CD4-positive, alpha-beta T cell (primary cell): Measurements from ENCODE around the gene TNP2. TPM values are rescaled to one million over a fixed set of nuclear protein-coding genes. Genes with fewer than 3 reads are reported as not detected.
A peak's percentile ranks its signal among the peaks of the same experiment; 100 is the strongest.

Experiments used
- ATAC-seq: fragments of 200-7000 bp; cut with Tn5 transposase; one replicate; pipeline ENCODE4 v1.10.0; 2022; ENCODE audit warnings: mild to moderate bottlenecking; ENCODE audit not compliant: poor library complexity
- CTCF ChIA-PET: fragments of 350-600 bp; sonication (Branson Sonifier 250); formaldehyde crosslinking; loops from one replicate; lab custom pipeline; 2021; ENCODE audit warnings: antibody characterized with exemption, inconsistent platforms; lab: Charles Lee
- POLR2A ChIA-PET: fragments of 350-600 bp; sonication (Branson Sonifier 250); formaldehyde crosslinking; loops from one replicate; lab custom pipeline; 2021; ENCODE audit warnings: antibody characterized with exemption, inconsistent platforms; lab: Charles Lee
- DNase-seq, 14 experiments: peaks; one replicate each; pipeline ENCODE4 v3.0.0-alpha.2; 2013 to 2020; ENCODE audit warnings: mixed read lengths in 2 of 14
- H3K27ac ChIP-seq, 2 donors: one replicate each; pipeline versions ENCODE4 v1.5.1 to v1.7.0; 2013; ENCODE audit warnings: low read length in 2 of 2, low read depth in 1 of 2, mild to moderate bottlenecking in 1 of 2
- H3K27me3 ChIP-seq, 2 experiments: 1 replicate in 1 of 2; 2 replicates in 1 of 2; pipeline versions ENCODE4 v1.6.1 to v1.7.0; 2013; ENCODE audit warnings: low read length in 2 of 2, control low read depth in 1 of 2, mild to moderate bottlenecking in 1 of 2, moderate library complexity in 1 of 2; ENCODE audit not compliant: insufficient read depth in 2 of 2, control insufficient read depth in 1 of 2
- H3K36me3 ChIP-seq: one replicate; pipeline ENCODE4 v1.6.1; 2013; ENCODE audit warnings: low read length, control low read depth; ENCODE audit not compliant: insufficient read depth
- H3K4me1 ChIP-seq: one replicate; pipeline ENCODE4 v1.6.1; 2013; ENCODE audit warnings: low read length, control low read depth; ENCODE audit not compliant: insufficient read depth
- H3K4me3 ChIP-seq: one replicate; pipeline ENCODE4 v1.5.1; 2013; ENCODE audit warnings: mild to moderate bottlenecking, low read length, moderate library complexity
- H3K9me3 ChIP-seq, 2 experiments: 1 replicate in 1 of 2; 2 replicates in 1 of 2; pipeline versions ENCODE4 v1.6.1 to v1.7.0; 2013; ENCODE audit warnings: low read length in 2 of 2, mild to moderate bottlenecking in 2 of 2, control low read depth in 1 of 2, moderate library complexity in 1 of 2; ENCODE audit not compliant: control insufficient read depth in 1 of 2, insufficient read depth in 1 of 2
- H3K27ac Mint-ChIP-seq: one replicate; pipeline ENCODE4 v1.8.0; 2020; ENCODE audit warnings: mixed read lengths
- H3K27me3 Mint-ChIP-seq: one replicate; pipeline ENCODE4 v1.8.0; 2021; ENCODE audit warnings: mixed read lengths
- H3K36me3 Mint-ChIP-seq: one replicate; pipeline ENCODE4 v1.8.0; 2021; ENCODE audit warnings: low read depth, mixed read lengths
- H3K4me1 Mint-ChIP-seq: one replicate; pipeline ENCODE4 v1.8.0; 2021; ENCODE audit warnings: low read depth, mixed read lengths
- H3K4me3 Mint-ChIP-seq: one replicate; pipeline ENCODE4 v1.8.0; 2020; ENCODE audit warnings: mild to moderate bottlenecking, mixed read lengths
- H3K9me3 Mint-ChIP-seq: one replicate; pipeline ENCODE4 v1.8.0; 2020; ENCODE audit warnings: mixed read lengths
- CTCF ChIP-seq: fragments of 200-600 bp; IDR thresholded peaks from one replicate; pipeline ENCODE4 v1.8.0; 2022; ENCODE audit warnings: antibody characterized with exemption, mild to moderate bottlenecking
- intact Hi-C, 2 experiments: fragments of 100-400 bp; cut with DNase I in 1 of 2; cut with micrococcal nuclease in 1 of 2; formaldehyde crosslinking; loops; one replicate each; pipeline versions ENCODE4 v1.15.1 to v1.9.0; 2023 to 2025; cut with DNase I, micrococcal nuclease
- total RNA-seq, 174 experiments: library from RNA in 2 of 174; stranded (reverse) in 2 of 174; gene quantifications; one replicate each; pipeline ENCODE4 v1.2.3 and lab custom pipeline; 2021 to 2026

Gene TNP2
- total RNA-seq, 2 experiments from 2014 or later, result not detected

DNA sequence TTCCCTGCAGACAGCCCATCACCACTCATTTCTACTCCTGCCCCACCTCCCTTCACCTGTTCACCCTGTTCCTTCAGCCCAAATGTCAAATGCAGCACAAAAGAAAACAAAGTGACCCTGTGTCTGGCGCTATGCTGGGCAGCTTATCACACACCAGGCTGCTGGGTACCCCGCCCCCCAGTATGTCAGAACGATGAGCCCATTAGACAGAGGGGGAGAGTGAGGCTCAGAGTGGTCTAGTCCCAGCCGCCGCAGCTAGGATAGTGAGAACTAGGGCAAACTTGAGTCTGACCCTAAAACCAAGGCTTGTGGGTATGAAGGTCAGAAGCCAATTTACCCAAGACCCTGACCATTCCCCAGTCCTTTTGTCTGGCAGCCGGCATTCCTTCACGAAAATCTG is 4.0 kb downstream of the TNP2 start:
- POLR2A ChIA-PET, result interaction anchor here (1.0 kb wide), 1 partner anchor 9 kb away, joined by 3 read pairs; the partner anchor contains the start of gene SOCS1

DNA sequence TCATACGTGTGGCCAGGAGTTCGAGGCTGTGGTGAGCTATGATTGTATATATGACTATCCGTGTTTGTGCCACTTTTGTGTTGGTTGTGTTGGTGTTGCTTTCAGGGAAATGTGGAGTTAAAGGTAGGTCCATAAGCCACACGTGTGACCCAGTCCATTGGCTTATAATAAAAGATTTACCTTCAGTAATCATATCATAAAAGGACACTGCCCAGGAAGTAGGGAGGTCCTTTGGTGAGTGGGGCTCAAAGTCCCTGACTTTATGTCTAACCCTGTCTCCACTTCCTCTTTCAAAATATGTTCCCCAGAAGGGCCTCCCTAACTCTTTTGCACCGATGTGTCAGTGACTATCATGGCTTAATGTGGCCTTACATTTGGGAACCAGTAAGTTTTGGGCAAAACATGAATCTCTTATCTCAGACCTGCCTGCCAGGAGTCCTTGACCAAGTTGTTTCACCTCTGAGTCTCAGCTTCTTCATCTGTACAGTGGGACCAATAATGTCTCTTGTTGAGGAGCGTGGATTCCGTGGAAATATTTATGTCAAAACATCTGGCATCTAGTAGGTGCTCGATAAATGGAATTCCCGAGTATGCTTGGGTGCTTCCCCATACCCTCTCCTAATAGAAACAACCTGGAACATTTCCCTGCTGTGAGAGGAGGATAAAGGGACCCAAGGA is 4.8 kb downstream of the TNP2 start:
- CTCF ChIA-PET, result interaction anchor here (1.1 kb wide), 1 partner anchor 311 kb away, joined by 5 read pairs; no protein-coding TSS in a partner anchor

More for the DNA sequence above, 4.0 kb downstream of the TNP2 start:
- Histone ChIP-seq H3K36me3 (no peaks in the 10 kb centered on the region), H3K4me1 (peaks cover 21% of the 10 kb centered on the region), H3K9me3 (no peaks in the 10 kb centered on the region), H3K4me3 (no peak overlapping the region), H3K27ac (no peak overlapping the region), H3K27me3 (no peaks in the 10 kb centered on the region)
- CTCF ChIA-PET, result no interaction called here
- Mint-ChIP-seq H3K4me1 (peaks cover 20% of the 10 kb centered on the region), H3K4me3 (no peak overlapping the region), H3K27me3 (no peaks in the 10 kb centered on the region), H3K36me3 (no peaks in the 10 kb centered on the region), H3K9me3 (no peaks in the 10 kb centered on the region), H3K27ac (no peak overlapping the region)
- ATAC-seq, result no peak
- intact Hi-C loops, result no loop called here
- no peak for TF ChIP-seq CTCF
- no peak for DNase-seq

DNA sequence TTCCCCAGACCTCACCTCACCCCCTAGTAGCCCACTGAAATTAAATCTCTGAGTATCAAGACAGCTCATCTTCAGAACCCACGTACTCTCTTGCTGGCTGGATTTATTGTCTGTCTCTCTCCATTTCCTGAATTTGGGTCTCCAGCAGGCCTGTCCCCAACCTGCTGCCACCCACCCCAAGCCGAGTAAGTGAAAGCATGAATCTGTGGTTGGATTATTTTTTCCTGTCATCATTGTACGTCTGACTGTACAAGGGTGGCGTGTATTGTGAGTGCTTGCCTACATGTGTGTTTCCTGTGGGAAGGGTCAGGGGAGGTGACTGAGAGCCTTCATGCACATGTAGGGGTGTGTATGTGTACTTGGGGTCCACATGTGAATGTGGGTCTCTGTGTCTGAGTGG is 5.4 kb downstream of the TNP2 start:
- Histone ChIP-seq H3K27ac (peak overlapping the region in 1 of 2 donors; percentile 36), H3K9me3 (no peaks in the 10 kb centered on the region), H3K27me3 (no peaks in the 10 kb centered on the region), H3K4me1 (peaks cover 26% of the 10 kb centered on the region), H3K4me3 (no peak overlapping the region), H3K36me3 (no peaks in the 10 kb centered on the region)
- DNase-seq (peak in 9 of 14 experiments; percentile 30 to 76 (median 46)), ATAC-seq (peak; percentile 82)
- CTCF ChIA-PET, result interaction anchor here (1.1 kb wide), 1 partner anchor 310 kb away, joined by 5 read pairs; no protein-coding TSS in a partner anchor
- POLR2A ChIA-PET, result interaction anchor here (0.6 to 1.6 kb wide), 8 partner anchors 9 to 98 kb away, joined by 3 to 12 read pairs (median 4); no protein-coding TSS in a partner anchor
- Mint-ChIP-seq H3K36me3 (no peaks in the 10 kb centered on the region), H3K27me3 (no peaks in the 10 kb centered on the region), H3K27ac (peak overlapping the region; percentile 73), H3K4me3 (peak overlapping the region; percentile 72), H3K4me1 (peaks cover 30% of the 10 kb centered on the region), H3K9me3 (no peaks in the 10 kb centered on the region)
- intact Hi-C loops, result no loop called here
- TF ChIP-seq CTCF, result no peak

More for the DNA sequence above, 4.8 kb downstream of the TNP2 start:
- TF ChIP-seq CTCF, result no peak
- no peaks in the 10 kb centered on the region for H3K27me3 ChIP-seq
- no peaks in the 10 kb centered on the region for H3K36me3 ChIP-seq
- no peaks in the 10 kb centered on the region for H3K9me3 ChIP-seq
- H3K4me1 ChIP-seq, result peaks cover 21% of the 10 kb centered on the region
- ATAC-seq (no peak), DNase-seq (no peak)
- peak overlapping the region in 1 of 2 donors; percentile 36 for H3K27ac ChIP-seq
- POLR2A ChIA-PET, result interaction anchor here (0.6 to 1.6 kb wide), 7 partner anchors 9 to 97 kb away, joined by 3 to 12 read pairs (median 3); no protein-coding TSS in a partner anchor
- intact Hi-C loops, result no loop called here
- peak overlapping the region; percentile 73 for H3K27ac Mint-ChIP-seq
- H3K4me3 ChIP-seq, result no peak overlapping the region
- H3K4me1 Mint-ChIP-seq, result peaks cover 26% of the 10 kb centered on the region
- no peaks in the 10 kb centered on the region for H3K36me3 Mint-ChIP-seq
- H3K27me3 Mint-ChIP-seq, result no peaks in the 10 kb centered on the region
- no peak overlapping the region for H3K4me3 Mint-ChIP-seq
- no peaks in the 10 kb centered on the region for H3K9me3 Mint-ChIP-seq
